GM12878 (cell line): ENCODE results near the gene SEL1L. TPM values are rescaled to one million over a fixed set of nuclear protein-coding genes. Genes with fewer than 3 reads are reported as not detected.

Source experiments
- BCL11A ChIP-seq: IDR thresholded peaks from 2 replicates; pipeline ENCODE4 v1.6.1; 2011; ENCODE audit warnings: low read depth, low read length
- CEBPZ ChIP-seq: fragments of 150-350 bp; IDR thresholded peaks from 2 replicates; pipeline ENCODE4 v1.6.1; 2016; ENCODE audit warnings: low read depth, low read length
- CREB1 ChIP-seq: IDR thresholded peaks from 2 replicates; pipeline ENCODE4 v1.6.1; 2012; ENCODE audit warnings: low read depth, mild to moderate bottlenecking, inconsistent platforms
- EED ChIP-seq: sonication (generic); IDR thresholded peaks from 2 replicates; pipeline ENCODE4 v1.6.1; 2016; ENCODE audit warnings: antibody characterized with exemption, low read depth
- EP300 ChIP-seq, 2 experiments: fragments of 150-350 bp in 1 of 2; IDR thresholded peaks; 2 replicates each; pipeline ENCODE4 v1.6.1; 2011 to 2012; ENCODE audit warnings: low read depth in 2 of 2, low read length in 2 of 2, borderline replicate concordance in 1 of 2, improper control_type of control experiment in 1 of 2, inconsistent platforms in 1 of 2; ENCODE audit not compliant: control insufficient read depth in 1 of 2
- ESRRA ChIP-seq: IDR thresholded peaks from 2 replicates; pipeline ENCODE4 v1.6.1; 2012; ENCODE audit warnings: mild to moderate bottlenecking, low read length, improper control_type of control experiment
- FOXM1 ChIP-seq: IDR thresholded peaks from 2 replicates; pipeline ENCODE4 v1.6.1; 2012; ENCODE audit warnings: low read depth, mild to moderate bottlenecking, inconsistent platforms, low read length, moderate library complexity
- IKZF2 ChIP-seq, 2 experiments: fragments of 450-650 bp; IDR thresholded peaks; 2 replicates each; pipeline ENCODE4 v1.6.1; 2017; ENCODE audit warnings: mild to moderate bottlenecking in 2 of 2, moderate library complexity in 2 of 2
- MEF2A ChIP-seq: IDR thresholded peaks from 2 replicates; pipeline ENCODE4 v1.6.1; 2011; ENCODE audit warnings: low read depth, mild to moderate bottlenecking, low read length, moderate library complexity; ENCODE audit not compliant: insufficient read depth
- NR2C2 ChIP-seq: IDR thresholded peaks from 2 replicates; pipeline ENCODE4 v1.6.1; 2011; ENCODE audit warnings: borderline replicate concordance, low read depth; ENCODE audit not compliant: control insufficient read depth, insufficient read length
- NRF1 ChIP-seq: conservative IDR thresholded peaks from 2 replicates; pipeline ENCODE4 v1.6.1; 2011; ENCODE audit warnings: mild to moderate bottlenecking, low read depth, low read length, improper control_type of control experiment
- PAX5 ChIP-seq: IDR thresholded peaks from 2 replicates; pipeline ENCODE4 v1.6.1; 2011; ENCODE audit warnings: low read depth, low read length, borderline replicate concordance
- PML ChIP-seq: IDR thresholded peaks from 2 replicates; pipeline ENCODE4 v1.6.1; 2012; ENCODE audit warnings: low read length, inconsistent platforms
- POU2F2 ChIP-seq: IDR thresholded peaks from 3 replicates; pipeline ENCODE4 v1.6.1; 2011; ENCODE audit warnings: low read depth, mild to moderate bottlenecking, low read length, borderline replicate concordance
- RUNX3 ChIP-seq: IDR thresholded peaks from 2 replicates; pipeline ENCODE4 v1.6.1; 2012; ENCODE audit warnings: low read length, inconsistent platforms
- SMARCA5 ChIP-seq: fragments of 450-650 bp; IDR thresholded peaks from 2 replicates; pipeline ENCODE4 v1.6.1; 2017; ENCODE audit warnings: mild to moderate bottlenecking
- SPI1 ChIP-seq: IDR thresholded peaks from 2 replicates; pipeline ENCODE4 v1.6.1; 2011; ENCODE audit warnings: low read depth, mild to moderate bottlenecking, low read length, moderate library complexity, borderline replicate concordance; ENCODE audit not compliant: insufficient read depth
- SREBF1 ChIP-seq: IDR thresholded peaks from 2 replicates; pipeline ENCODE4 v1.6.1; 2012; ENCODE audit warnings: mild to moderate bottlenecking, low read length
- TCF3 ChIP-seq: IDR thresholded peaks from 2 replicates; pipeline ENCODE4 v1.6.1; 2012; ENCODE audit warnings: low read depth, mild to moderate bottlenecking, low read length, borderline replicate concordance; ENCODE audit not compliant: insufficient read depth
- ZSCAN29 ChIP-seq: fragments of 450-650 bp; IDR thresholded peaks from 2 replicates; pipeline ENCODE4 v1.6.1; 2017; ENCODE audit warnings: mild to moderate bottlenecking, moderate library complexity
- polyA plus RNA-seq, 11 experiments: library from polyadenylated mRNA; depleted of rRNA in 4 of 11; unstranded in 6 of 11; stranded (reverse) in 5 of 11; fragments of >200 nt; fragmentation: Nextera tagmentation in 4 of 11; fragmentation: Illumina TruSeq in 1 of 11; extraction: Ambion mirVana in 4 of 11; extraction: Trizol in 1 of 11; gene quantifications; 1 replicate in 1 of 11; 2 replicates in 10 of 11; pipeline versions ENCODE4 v1.2.1 to v1.2.3, GENCODE V29; 2011 to 2016; ENCODE audit warnings: inconsistent platforms in 2 of 11, missing spikeins in 2 of 11, low read depth in 1 of 11
- total RNA-seq, 4 experiments: library from RNA; depleted of rRNA in 3 of 4; stranded (reverse); fragments of >200 nt in 3 of 4; fragmentation: Illumina TruSeq in 1 of 4; extraction: Trizol in 1 of 4; gene quantifications; 2 replicates each; pipeline versions ENCODE4 v1.2.1 to v1.2.3, GENCODE V29; 2013 to 2021
- TF ChIP-seq, protein P1 (sequence below): fragments of 450-650 bp; IDR thresholded peaks from 2 replicates; pipeline ENCODE4 v1.6.1; 2017; ENCODE audit warnings: mild to moderate bottlenecking, moderate library complexity
- TF ChIP-seq, protein P2 (sequence below): IDR thresholded peaks from 2 replicates; pipeline ENCODE4 v1.6.1; 2012; ENCODE audit warnings: low read length, inconsistent platforms

Gene SEL1L
- total and polyA plus RNA-seq, 10 of the 15 experiments (the other 5 are each of a cell fraction or from before 2014, with no cell fraction given) = 13.4 to 57.2 (median 31.7) TPM

DNA sequence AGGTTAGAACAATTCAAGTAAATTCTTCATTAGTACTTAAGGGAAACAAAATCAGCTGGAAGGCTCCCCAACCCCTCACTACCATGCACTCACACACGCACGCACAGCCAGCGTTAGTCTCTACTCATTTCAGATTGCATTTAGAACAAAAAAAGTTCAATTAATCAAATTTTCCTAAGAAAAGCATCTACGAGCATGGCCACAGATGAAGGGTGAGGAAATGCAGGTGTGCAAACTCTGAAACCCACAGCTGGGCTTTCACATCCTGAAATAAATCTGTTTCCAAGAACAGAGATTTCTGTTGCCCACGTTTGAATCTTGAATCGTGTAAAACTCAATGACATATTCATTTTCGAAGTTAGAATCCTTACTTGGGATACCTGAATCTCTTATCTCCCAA is 62.6 kb downstream of the SEL1L start (continued):
- TF ChIP-seq, protein P1, sequence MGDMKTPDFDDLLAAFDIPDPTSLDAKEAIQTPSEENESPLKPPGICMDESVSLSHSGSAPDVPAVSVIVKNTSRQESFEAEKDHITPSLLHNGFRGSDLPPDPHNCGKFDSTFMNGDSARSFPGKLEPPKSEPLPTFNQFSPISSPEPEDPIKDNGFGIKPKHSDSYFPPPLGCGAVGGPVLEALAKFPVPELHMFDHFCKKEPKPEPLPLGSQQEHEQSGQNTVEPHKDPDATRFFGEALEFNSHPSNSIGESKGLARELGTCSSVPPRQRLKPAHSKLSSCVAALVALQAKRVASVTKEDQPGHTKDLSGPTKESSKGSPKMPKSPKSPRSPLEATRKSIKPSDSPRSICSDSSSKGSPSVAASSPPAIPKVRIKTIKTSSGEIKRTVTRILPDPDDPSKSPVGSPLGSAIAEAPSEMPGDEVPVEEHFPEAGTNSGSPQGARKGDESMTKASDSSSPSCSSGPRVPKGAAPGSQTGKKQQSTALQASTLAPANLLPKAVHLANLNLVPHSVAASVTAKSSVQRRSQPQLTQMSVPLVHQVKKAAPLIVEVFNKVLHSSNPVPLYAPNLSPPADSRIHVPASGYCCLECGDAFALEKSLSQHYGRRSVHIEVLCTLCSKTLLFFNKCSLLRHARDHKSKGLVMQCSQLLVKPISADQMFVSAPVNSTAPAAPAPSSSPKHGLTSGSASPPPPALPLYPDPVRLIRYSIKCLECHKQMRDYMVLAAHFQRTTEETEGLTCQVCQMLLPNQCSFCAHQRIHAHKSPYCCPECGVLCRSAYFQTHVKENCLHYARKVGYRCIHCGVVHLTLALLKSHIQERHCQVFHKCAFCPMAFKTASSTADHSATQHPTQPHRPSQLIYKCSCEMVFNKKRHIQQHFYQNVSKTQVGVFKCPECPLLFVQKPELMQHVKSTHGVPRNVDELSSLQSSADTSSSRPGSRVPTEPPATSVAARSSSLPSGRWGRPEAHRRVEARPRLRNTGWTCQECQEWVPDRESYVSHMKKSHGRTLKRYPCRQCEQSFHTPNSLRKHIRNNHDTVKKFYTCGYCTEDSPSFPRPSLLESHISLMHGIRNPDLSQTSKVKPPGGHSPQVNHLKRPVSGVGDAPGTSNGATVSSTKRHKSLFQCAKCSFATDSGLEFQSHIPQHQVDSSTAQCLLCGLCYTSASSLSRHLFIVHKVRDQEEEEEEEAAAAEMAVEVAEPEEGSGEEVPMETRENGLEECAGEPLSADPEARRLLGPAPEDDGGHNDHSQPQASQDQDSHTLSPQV = no peak
- peak; percentile 81 for TF ChIP-seq EED
- TF ChIP-seq FOXM1 = peak; percentile 65; the same call in 1 of the 2 replicates
- TF ChIP-seq NR2C2 = no peak
- no peak for TF ChIP-seq ZSCAN29
- no peak for TF ChIP-seq CEBPZ
- TF ChIP-seq SREBF1 = no peak
- TF ChIP-seq, protein P2, sequence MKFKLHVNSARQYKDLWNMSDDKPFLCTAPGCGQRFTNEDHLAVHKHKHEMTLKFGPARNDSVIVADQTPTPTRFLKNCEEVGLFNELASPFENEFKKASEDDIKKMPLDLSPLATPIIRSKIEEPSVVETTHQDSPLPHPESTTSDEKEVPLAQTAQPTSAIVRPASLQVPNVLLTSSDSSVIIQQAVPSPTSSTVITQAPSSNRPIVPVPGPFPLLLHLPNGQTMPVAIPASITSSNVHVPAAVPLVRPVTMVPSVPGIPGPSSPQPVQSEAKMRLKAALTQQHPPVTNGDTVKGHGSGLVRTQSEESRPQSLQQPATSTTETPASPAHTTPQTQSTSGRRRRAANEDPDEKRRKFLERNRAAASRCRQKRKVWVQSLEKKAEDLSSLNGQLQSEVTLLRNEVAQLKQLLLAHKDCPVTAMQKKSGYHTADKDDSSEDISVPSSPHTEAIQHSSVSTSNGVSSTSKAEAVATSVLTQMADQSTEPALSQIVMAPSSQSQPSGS = peak; percentile 52; the same call in 1 of the 2 replicates
- peak; percentile 89 for TF ChIP-seq TCF3
- TF ChIP-seq MEF2A = peak; percentile 43; the same call in 1 of the 2 replicates
- TF ChIP-seq NRF1 = no peak
- TF ChIP-seq EP300 (IDR thresholded peaks at IDR 0.05; ENCODE audit: borderline replicate concordance in 1 of 2, control insufficient read depth in 1 of 2, low read depth in 2 of 2, low read length in 2 of 2) = peak; percentile 44 to 76; a peak in 2 of 4 replicates
- TF ChIP-seq SPI1 = peak; percentile 72
- no peak for TF ChIP-seq CREB1
- TF ChIP-seq ESRRA = no peak
- TF ChIP-seq RUNX3 = peak; percentile 86
- no peak for TF ChIP-seq PML
- peak; percentile 34; the same call in 1 of the 2 replicates for TF ChIP-seq PAX5
- TF ChIP-seq SMARCA5 = no peak
- peak; percentile 49; the same call in 1 of the 2 replicates for TF ChIP-seq BCL11A
- peak; percentile 47 to 66; a peak in 3 of 4 replicates for TF ChIP-seq IKZF2 (IDR thresholded peaks at IDR 0.05)
- 0 out of 3 replicates have a peak, but pooled peaks have one; percentile 15 for TF ChIP-seq POU2F2
